AG04449 (cell line): ENCODE data around the gene PDZD4.

Experiments
- CTCF ChIA-PET: fragments of 350-600 bp; formaldehyde crosslinking; extraction: SDS; loops from one replicate; lab custom pipeline; 2021; ENCODE audit warnings: antibody characterized with exemption; lab: Yijun Ruan, JAX
- POLR2A ChIA-PET: fragments of 400-600, 350-600 bp; formaldehyde crosslinking; extraction: SDS; loops from one replicate; lab custom pipeline; 2020; ENCODE audit warnings: antibody characterized with exemption, inconsistent platforms; lab: Yijun Ruan, JAX
- DNase-seq: peaks from one replicate; pipeline ENCODE4 v3.0.0-alpha.2; 2010; ENCODE audit warnings: low read depth, low spot score
- H3K4me3 ChIP-seq: 2 replicates; pipeline ENCODE4 v1.5.1; 2011; ENCODE audit warnings: low read depth, mild to moderate bottlenecking, control low read depth, low read length
- CTCF ChIP-seq: IDR thresholded peaks from one replicate; pipeline ENCODE4 v1.5.1; 2011; ENCODE audit warnings: mild to moderate bottlenecking, moderate library complexity, low read length, control low read depth, inconsistent platforms; ENCODE audit not compliant: insufficient read depth; ENCODE audit errors: missing control alignments

PDZD4 gene

DNA sequence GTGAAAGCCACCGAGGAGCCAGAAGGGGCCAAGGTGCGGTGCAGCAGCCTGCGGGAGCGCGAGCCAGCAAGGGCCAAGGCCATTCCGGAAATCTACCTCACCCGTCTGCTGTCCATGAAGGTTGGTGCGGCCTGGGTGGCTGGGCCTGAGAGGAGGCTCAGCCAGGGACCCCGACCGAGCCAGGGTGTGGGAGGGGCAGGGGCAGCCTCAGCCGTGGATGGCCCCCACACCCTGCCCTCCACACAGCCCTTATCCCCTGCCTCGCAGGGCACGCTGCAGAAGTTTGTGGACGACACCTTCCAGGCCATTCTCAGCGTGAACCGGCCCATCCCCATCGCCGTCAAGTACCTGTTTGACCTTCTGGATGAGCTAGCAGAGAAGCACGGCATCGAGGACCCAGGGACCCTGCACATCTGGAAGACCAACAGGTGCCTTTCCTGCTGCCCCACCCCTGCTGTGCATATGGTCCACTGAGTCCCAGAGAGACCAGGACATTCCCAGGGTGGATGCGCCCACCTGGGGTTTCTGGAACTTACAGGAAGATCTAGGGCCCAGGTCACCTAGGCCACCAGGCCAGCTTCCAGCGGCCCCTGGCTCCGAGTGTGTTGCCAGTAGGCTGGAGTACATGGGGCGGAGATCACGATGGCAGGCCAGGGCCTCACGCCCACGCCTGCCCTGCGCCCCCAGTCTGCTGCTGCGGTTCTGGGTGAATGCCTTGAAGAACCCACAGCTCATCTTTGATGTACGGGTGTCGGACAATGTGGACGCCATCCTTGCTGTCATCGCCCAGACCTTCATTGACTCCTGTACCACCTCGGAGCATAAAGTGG, 52.9 kb downstream of the PDZD4 start:
- POLR2A ChIA-PET: no interaction called here
- no peak for DNase-seq
- TF ChIP-seq CTCF: no peak
- no peak overlapping the region for H3K4me3 ChIP-seq
- CTCF ChIA-PET: interaction anchor here (0.7 kb wide), 1 partner anchor 170 kb away, joined by 3 read pairs; no protein-coding TSS in a partner anchor

DNA sequence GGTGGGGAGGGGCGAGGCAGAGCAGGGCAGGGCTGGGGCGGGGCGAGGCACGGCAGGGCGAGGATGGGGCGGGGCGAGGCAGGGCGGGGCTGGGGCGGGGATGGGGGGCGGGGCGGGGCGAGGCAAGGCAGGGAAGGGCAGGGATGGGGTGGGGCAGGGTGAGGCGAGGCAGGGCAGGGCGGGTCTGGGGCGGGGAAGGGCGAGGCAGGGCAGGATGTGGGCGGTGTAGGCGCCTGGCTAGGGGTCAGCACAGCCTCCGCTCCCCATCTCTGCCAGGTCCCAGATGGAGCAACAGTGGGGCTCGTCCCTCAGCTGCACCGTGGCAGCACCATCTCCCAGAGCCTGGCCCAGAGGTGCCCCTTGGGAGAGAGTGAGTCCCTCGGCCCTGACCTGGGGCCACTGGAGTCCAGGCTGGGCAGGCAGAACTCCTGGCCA, 53.7 kb downstream of the PDZD4 start:
- TF ChIP-seq CTCF: no peak
- ChIA-PET CTCF (no interaction called here), POLR2A (no interaction called here)
- no peak overlapping the region for H3K4me3 ChIP-seq
- no peak for DNase-seq

- ChIA-PET CTCF (no interaction called here), POLR2A (no interaction called here)
- no peak for DNase-seq
- no peak overlapping the region for H3K4me3 ChIP-seq
- no peak for TF ChIP-seq CTCF
Measured at GRCh38 chrX:153776120-153776599, 54.2 kb downstream of the PDZD4 start.

- POLR2A ChIA-PET: no interaction called here
- H3K4me3 ChIP-seq: no peak overlapping the region
- TF ChIP-seq CTCF: no peak
- DNase-seq: no peak
- CTCF ChIA-PET: no interaction called here
Measured at GRCh38 chrX:153775293-153776119, 54.8 kb downstream of the PDZD4 start.

DNA sequence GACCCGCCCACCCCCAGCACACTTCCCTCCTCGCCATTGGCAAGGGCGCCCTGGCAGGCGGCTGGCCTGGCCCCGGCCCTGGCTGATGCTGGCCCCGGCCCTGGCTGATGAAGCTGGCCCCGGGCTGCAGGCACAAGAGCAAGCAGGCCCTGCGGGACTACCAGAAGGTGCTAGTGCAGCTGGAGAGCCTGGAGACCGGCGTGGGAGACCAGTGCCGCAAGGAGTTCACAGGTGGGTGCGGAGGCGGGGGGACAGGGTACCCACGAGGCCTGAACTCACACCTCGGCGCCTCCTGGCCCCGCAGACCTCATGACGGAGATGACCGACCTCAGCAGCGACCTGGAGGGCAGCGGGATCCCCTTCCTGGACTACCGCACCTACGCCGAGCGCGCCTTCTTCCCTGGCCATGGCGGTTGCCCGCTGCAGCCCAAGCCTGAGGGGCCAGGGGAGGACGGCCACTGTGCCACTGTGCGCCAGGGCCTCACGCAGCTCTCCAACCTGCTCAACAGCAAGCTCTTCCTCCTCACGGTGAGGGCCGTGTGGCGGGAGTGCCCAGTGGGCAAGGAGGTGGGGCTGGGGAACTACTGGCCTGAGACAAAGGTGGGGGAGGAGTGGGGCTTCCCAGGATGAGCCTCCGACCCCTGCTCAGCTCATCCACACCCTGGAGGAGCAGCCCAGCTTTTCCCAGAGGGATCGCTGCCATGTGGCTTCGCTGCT, 55.6 kb downstream of the PDZD4 start:
- ChIA-PET CTCF (no interaction called here), POLR2A (no interaction called here)
- no peak overlapping the region for H3K4me3 ChIP-seq
- no peak for DNase-seq
- no peak for TF ChIP-seq CTCF
